DOHH2 (cell line): ENCODE measurements around the gene IRF2BP2.

ENCODE experiments used
- H3F3A ChIP-seq: fragments of 200-600 bp; sonication (generic), shearing (Covaris generic); 2 replicates; pipeline ENCODE4 v1.6.0; 2016; ENCODE audit warnings: antibody characterized with exemption, mild to moderate bottlenecking; ENCODE audit not compliant: control insufficient read depth, insufficient read depth
- H3K27ac ChIP-seq: fragments of 200-600 bp; sonication (generic); 2 replicates; pipeline ENCODE4 v1.5.1; 2014; ENCODE audit warnings: low read depth, mild to moderate bottlenecking, low read length, moderate library complexity
- H3K27me3 ChIP-seq: fragments of 200-600 bp; sonication (generic); 2 replicates; pipeline ENCODE4 v1.6.1; 2014; ENCODE audit warnings: mild to moderate bottlenecking, low read length, mixed read lengths; ENCODE audit not compliant: control insufficient read depth
- H3K36me3 ChIP-seq: fragments of 200-600 bp; sonication (generic); 2 replicates; pipeline ENCODE4 v1.6.1; 2014; ENCODE audit warnings: mild to moderate bottlenecking, low read length, moderate library complexity, mixed read lengths; ENCODE audit not compliant: control insufficient read depth
- H3K4me1 ChIP-seq: fragments of 200-600 bp; sonication (generic); 2 replicates; pipeline ENCODE4 v1.6.1; 2014; ENCODE audit warnings: mild to moderate bottlenecking, low read length, mixed read lengths; ENCODE audit not compliant: control insufficient read depth
- H3K4me2 ChIP-seq: fragments of 200-600 bp; sonication (generic); 2 replicates; pipeline ENCODE4 v1.6.0; 2014; ENCODE audit warnings: mild to moderate bottlenecking, low read length, moderate library complexity
- H3K4me3 ChIP-seq: fragments of 200-600 bp; sonication (generic); 2 replicates; pipeline ENCODE4 v1.5.1; 2014; ENCODE audit warnings: mild to moderate bottlenecking, low read length, mixed read lengths
- H3K79me2 ChIP-seq: fragments of 200-600 bp; sonication (generic); 2 replicates; pipeline ENCODE4 v1.6.1; 2014; ENCODE audit warnings: mild to moderate bottlenecking, low read length, mixed read lengths; ENCODE audit not compliant: control insufficient read depth
- H3K9me2 ChIP-seq: fragments of 200-600 bp; sonication (generic); replicated peaks from 2 replicates; pipeline ENCODE4 v1.6.1; 2014; ENCODE audit warnings: mild to moderate bottlenecking, low read length, mixed read lengths; ENCODE audit not compliant: control insufficient read depth
- H3K9me3 ChIP-seq: fragments of 200-600 bp; sonication (generic); 2 replicates; pipeline ENCODE4 v1.6.1; 2014; ENCODE audit warnings: antibody characterized with exemption, low read length, mixed read lengths; ENCODE audit not compliant: control insufficient read depth, insufficient read depth
- H4K20me1 ChIP-seq: fragments of 200-600 bp; sonication (generic); 2 replicates; pipeline ENCODE4 v1.6.0; 2014; ENCODE audit warnings: low read depth, mild to moderate bottlenecking, antibody characterized with exemption, low read length, moderate library complexity; ENCODE audit not compliant: control insufficient read depth, insufficient read depth
- CTCF ChIP-seq: fragments of 200-600 bp; sonication (generic); IDR thresholded peaks from one replicate; pipeline ENCODE4 v1.5.1; 2014; ENCODE audit warnings: antibody characterized with exemption, mild to moderate bottlenecking, low read depth, low read length; ENCODE audit not compliant: poor library complexity, severe bottlenecking
- EZH2phosphoT487 ChIP-seq: fragments of 200-600 bp; sonication (generic); IDR thresholded peaks from 2 replicates; pipeline ENCODE4 v1.6.1; 2017; ENCODE audit warnings: borderline replicate concordance, mild to moderate bottlenecking, antibody characterized with exemption, low read length, moderate library complexity, mixed read lengths

Gene IRF2BP2

GRCh38 chr1:234613128-234613875, 3.3 kb upstream of the IRF2BP2 start:
- TF ChIP-seq CTCF (no peak), EZH2phosphoT487 (no peak)
- no peaks in the 10 kb centered on the region for H3K9me3 ChIP-seq
- no peaks in the 10 kb centered on the region for H4K20me1 ChIP-seq
- peak overlapping the region; percentile 97 for H3K4me2 ChIP-seq
- H3F3A ChIP-seq, result peaks cover 8% of the 10 kb centered on the region
- no peaks in the 10 kb centered on the region for H3K36me3 ChIP-seq
- no peaks in the 10 kb centered on the region for H3K9me2 ChIP-seq
- H3K27ac ChIP-seq, result peak overlapping the region; percentile 45
- H3K27me3 ChIP-seq, result peaks cover 35% of the 10 kb centered on the region
- H3K4me1 ChIP-seq, result peaks cover 49% of the 10 kb centered on the region
- no peaks in the 10 kb centered on the region for H3K79me2 ChIP-seq
- peak overlapping the region; percentile 71 for H3K4me3 ChIP-seq

GRCh38 chr1:234612352-234613127, 2.6 kb upstream of the IRF2BP2 start:
- Histone ChIP-seq H3K79me2 (no peaks in the 10 kb centered on the region), H3K36me3 (no peaks in the 10 kb centered on the region), H3K4me2 (peak overlapping the region; percentile 97), H3K4me1 (peaks cover 52% of the 10 kb centered on the region), H3F3A (peaks cover 8% of the 10 kb centered on the region), H3K27ac (peak overlapping the region; percentile 45), H3K27me3 (peaks cover 43% of the 10 kb centered on the region), H4K20me1 (no peaks in the 10 kb centered on the region), H3K4me3 (peak overlapping the region; percentile 71), H3K9me3 (no peaks in the 10 kb centered on the region), H3K9me2 (no peaks in the 10 kb centered on the region)
- TF ChIP-seq CTCF (no peak), EZH2phosphoT487 (no peak)

GRCh38 chr1:234611847-234612351, 1.9 kb upstream of the IRF2BP2 start:
- peaks cover 8% of the 10 kb centered on the region for H3F3A ChIP-seq
- H3K79me2 ChIP-seq, result no peaks in the 10 kb centered on the region
- peak overlapping the region; percentile 45 for H3K27ac ChIP-seq
- TF ChIP-seq EZH2phosphoT487 (no peak; the same call in 1 of the 2 replicates), CTCF (no peak)
- no peaks in the 10 kb centered on the region for H3K9me3 ChIP-seq
- H4K20me1 ChIP-seq, result no peaks in the 10 kb centered on the region
- H3K36me3 ChIP-seq, result no peaks in the 10 kb centered on the region
- peaks cover 53% of the 10 kb centered on the region for H3K4me1 ChIP-seq
- peak overlapping the region; percentile 71 for H3K4me3 ChIP-seq
- H3K9me2 ChIP-seq, result no peaks in the 10 kb centered on the region
- H3K27me3 ChIP-seq, result peaks cover 49% of the 10 kb centered on the region
- H3K4me2 ChIP-seq, result peak overlapping the region; percentile 97
